ENCODE results near the gene TRAF2. TPM values are rescaled to one million over a fixed set of nuclear protein-coding genes. Genes with fewer than 3 reads are reported as not detected.

The TRAF2 gene
- total and polyA plus RNA-seq, 2 of the 13 experiments (the other 11 are each of a cell fraction or from before 2014, with no cell fraction given), result 12.4 to 13.6 TPM

DNA sequence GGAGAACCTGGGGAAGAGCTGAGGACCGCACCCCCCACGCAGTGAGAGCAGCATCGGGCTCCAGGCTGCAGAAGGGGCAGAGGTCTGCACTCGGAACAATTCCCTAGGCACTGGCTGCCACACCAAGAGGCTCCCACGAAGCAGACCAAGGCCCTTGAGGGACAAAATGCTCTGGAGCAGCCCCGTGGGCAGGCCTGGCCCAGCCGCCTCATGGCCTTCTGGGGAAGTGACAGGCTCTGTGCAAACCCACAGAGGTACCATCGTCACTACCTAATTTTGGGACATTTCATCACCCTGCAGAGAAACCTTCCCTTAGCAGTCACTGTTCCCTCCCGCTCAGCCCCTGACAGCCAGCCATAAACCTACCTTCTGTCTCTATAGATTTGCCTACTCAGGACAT lies 42.3 kb downstream of the TRAF2 start:
- TF ChIP-seq AGO2 (optimal IDR thresholded peaks at IDR 0.05; ENCODE audit: low read depth, low read length), result peak; percentile 50
- TF ChIP-seq GTF2F1 (IDR thresholded peaks at IDR 0.05; ENCODE audit: low read length), result no peak
- FAIRE-seq, result no peak
- 80% methylated on average over 2 of the region's 9 CpGs for WGBS (ENCODE audit: low lambda C conversion rate)
- Histone ChIP-seq H3K36me3 (replicated peaks in 1 of 2; ENCODE audit: control insufficient read depth in 1 of 2, insufficient read depth in 2 of 2, low read length in 2 of 2) (peaks cover 4 to 17% of the 10 kb centered on the region in 2 experiments; a peak in 2 of 5 replicates), H3K4me2 (ENCODE audit: low read depth, low read length) (no peak overlapping the region), H3K4me1 (ENCODE audit: insufficient read depth, low read length) (peaks cover 7% of the 10 kb centered on the region), H3K79me2 (ENCODE audit: insufficient read depth, low read length) (no peaks in the 10 kb centered on the region), H4K20me1 (ENCODE audit: insufficient read depth, low read length) (no peaks in the 10 kb centered on the region), H3K4me3 (replicated peaks in 1 of 3; ENCODE audit: insufficient read depth in 1 of 3, low read depth in 2 of 3, low read length in 3 of 3) (no peak overlapping the region), H3K27me3 (ENCODE audit: control insufficient read depth in 1 of 2, insufficient read depth in 2 of 2, low read length in 2 of 2) (no peaks in the 10 kb centered on the region), H3K9me3 (ENCODE audit: low read length) (no peaks in the 10 kb centered on the region), H3K27ac (ENCODE audit: extremely low read length, insufficient read depth, low read length) (no peak overlapping the region), H3K9ac (ENCODE audit: insufficient read depth, low read depth, low read length) (no peak overlapping the region), H2AFZ (ENCODE audit: low read length) (no peak overlapping the region)
- in situ Hi-C loops (cut with HindIII; ENCODE audit: extremely low pct_ligation_motif_present, low pct_unique_long_range_greater_than_20kb), result no loop called here
- ChIA-PET CTCF (ENCODE audit: low intra/inter-chr PET ratio, low total read pairs) (no interaction called here), POLR2A (no interaction called here)
- DNase-seq (ENCODE audit: low spot score), result no peak
- no peak for ATAC-seq
- intact Hi-C loops (cut with micrococcal nuclease; ENCODE audit: unreplicated experiment), result loop anchor here (5.0 kb wide), 1 partner anchor 141 kb away; no protein-coding TSS in a partner anchor
- no TSS peak for BruUV-seq (replicated peaks)

DNA sequence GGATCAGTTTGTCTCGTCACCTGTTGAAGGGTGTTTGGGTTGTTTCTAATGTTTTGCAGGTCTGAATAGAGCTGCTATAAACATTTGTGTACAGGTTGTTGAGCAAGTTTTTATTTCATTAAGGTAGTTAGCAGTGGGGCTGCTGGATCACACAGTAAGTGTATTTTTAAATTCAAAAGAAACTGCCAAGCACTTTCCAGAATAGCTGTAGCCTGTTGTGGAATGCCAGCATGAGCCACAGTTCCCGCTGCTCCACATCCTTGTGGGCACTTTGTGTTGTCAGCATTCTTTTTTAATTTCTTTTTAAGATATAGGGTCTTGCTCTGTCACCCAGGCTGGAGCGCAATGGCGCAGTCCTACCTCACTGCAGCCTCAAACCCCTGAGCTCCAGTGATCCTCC lies 43.7 kb downstream of the TRAF2 start:
- in situ Hi-C loops (cut with HindIII; ENCODE audit: extremely low pct_ligation_motif_present, low pct_unique_long_range_greater_than_20kb), result no loop called here

More for the DNA sequence above, 43.7 kb downstream of the TRAF2 start:
- peaks cover 2 to 11% of the 10 kb centered on the region in 2 experiments; a peak in 2 of 5 replicates for H3K36me3 ChIP-seq (replicated peaks in 1 of 2; ENCODE audit: control insufficient read depth in 1 of 2, insufficient read depth in 2 of 2, low read length in 2 of 2)
- BruUV-seq (replicated peaks), result no TSS peak
- no peak for FAIRE-seq
- 95% methylated on average over 4 of the region's 4 CpGs for WGBS (ENCODE audit: low lambda C conversion rate)
- no peaks in the 10 kb centered on the region for H4K20me1 ChIP-seq (ENCODE audit: insufficient read depth, low read length)
- no peak overlapping the region for H3K4me3 ChIP-seq (replicated peaks in 1 of 3; ENCODE audit: insufficient read depth in 1 of 3, low read depth in 2 of 3, low read length in 3 of 3)
- H3K27ac ChIP-seq (ENCODE audit: extremely low read length, insufficient read depth, low read length), result no peak overlapping the region
- CTCF ChIA-PET (ENCODE audit: low intra/inter-chr PET ratio, low total read pairs), result no interaction called here
- no peak overlapping the region for H3K9ac ChIP-seq (ENCODE audit: insufficient read depth, low read depth, low read length)
- no peak for ATAC-seq
- no peak overlapping the region for H2AFZ ChIP-seq (ENCODE audit: low read length)
- no peaks in the 10 kb centered on the region for H3K27me3 ChIP-seq (ENCODE audit: control insufficient read depth in 1 of 2, insufficient read depth in 2 of 2, low read length in 2 of 2)
- no peaks in the 10 kb centered on the region for H3K9me3 ChIP-seq (ENCODE audit: low read length)
- DNase-seq (ENCODE audit: low spot score), result no peak
- TF ChIP-seq CENPX (CRISPR knock-in tag; IDR thresholded peaks at IDR 0.05), result no peak
- TF ChIP-seq IRF9 (CRISPR knock-in tag; IDR thresholded peaks at IDR 0.05; ENCODE audit: borderline replicate concordance), result no peak
- no peak for TF ChIP-seq ZNF891 (CRISPR knock-in tag; IDR thresholded peaks at IDR 0.05)
- no peak for TF ChIP-seq ZNF292 (CRISPR knock-in tag; IDR thresholded peaks at IDR 0.05; ENCODE audit: borderline replicate concordance, low read depth)
- TF ChIP-seq ZNF234 (CRISPR knock-in tag; conservative IDR thresholded peaks at IDR 0.05), result no peak
- TF ChIP-seq ZFP36L1 (CRISPR knock-in tag; IDR thresholded peaks at IDR 0.05), result no peak
- TF ChIP-seq SIN3A (IDR thresholded peaks at IDR 0.05; ENCODE audit: borderline replicate concordance, low read depth, low read length), result no peak
- no peak overlapping the region for H3K4me2 ChIP-seq (ENCODE audit: low read depth, low read length)
- POLR2A ChIA-PET, result no interaction called here
- H3K79me2 ChIP-seq (ENCODE audit: insufficient read depth, low read length), result no peaks in the 10 kb centered on the region
- peaks cover 20% of the 10 kb centered on the region for H3K4me1 ChIP-seq (ENCODE audit: insufficient read depth, low read length)
- intact Hi-C loops (cut with micrococcal nuclease; ENCODE audit: unreplicated experiment), result no loop called here
